HG02798 (cell line): Measurements from ENCODE around the gene LACTB.

ENCODE experiments used
- ATAC-seq: cut with Tn5 transposase; IDR thresholded peaks from one replicate; pipeline ENCODE4 v1.9.1; 2021; ENCODE audit warnings: mild to moderate bottlenecking; ENCODE audit not compliant: unreplicated experiment, poor library complexity

LACTB gene, protein sequence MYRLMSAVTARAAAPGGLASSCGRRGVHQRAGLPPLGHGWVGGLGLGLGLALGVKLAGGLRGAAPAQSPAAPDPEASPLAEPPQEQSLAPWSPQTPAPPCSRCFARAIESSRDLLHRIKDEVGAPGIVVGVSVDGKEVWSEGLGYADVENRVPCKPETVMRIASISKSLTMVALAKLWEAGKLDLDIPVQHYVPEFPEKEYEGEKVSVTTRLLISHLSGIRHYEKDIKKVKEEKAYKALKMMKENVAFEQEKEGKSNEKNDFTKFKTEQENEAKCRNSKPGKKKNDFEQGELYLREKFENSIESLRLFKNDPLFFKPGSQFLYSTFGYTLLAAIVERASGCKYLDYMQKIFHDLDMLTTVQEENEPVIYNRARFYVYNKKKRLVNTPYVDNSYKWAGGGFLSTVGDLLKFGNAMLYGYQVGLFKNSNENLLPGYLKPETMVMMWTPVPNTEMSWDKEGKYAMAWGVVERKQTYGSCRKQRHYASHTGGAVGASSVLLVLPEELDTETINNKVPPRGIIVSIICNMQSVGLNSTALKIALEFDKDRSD

GRCh38 chr15:63121382-63122001, at the start of gene LACTB:
LACTB (plus strand) TSS chr15:63121861; CDS start chr15:63121872, 11 bp downstream.
- peak; percentile 80 for ATAC-seq

DNA sequence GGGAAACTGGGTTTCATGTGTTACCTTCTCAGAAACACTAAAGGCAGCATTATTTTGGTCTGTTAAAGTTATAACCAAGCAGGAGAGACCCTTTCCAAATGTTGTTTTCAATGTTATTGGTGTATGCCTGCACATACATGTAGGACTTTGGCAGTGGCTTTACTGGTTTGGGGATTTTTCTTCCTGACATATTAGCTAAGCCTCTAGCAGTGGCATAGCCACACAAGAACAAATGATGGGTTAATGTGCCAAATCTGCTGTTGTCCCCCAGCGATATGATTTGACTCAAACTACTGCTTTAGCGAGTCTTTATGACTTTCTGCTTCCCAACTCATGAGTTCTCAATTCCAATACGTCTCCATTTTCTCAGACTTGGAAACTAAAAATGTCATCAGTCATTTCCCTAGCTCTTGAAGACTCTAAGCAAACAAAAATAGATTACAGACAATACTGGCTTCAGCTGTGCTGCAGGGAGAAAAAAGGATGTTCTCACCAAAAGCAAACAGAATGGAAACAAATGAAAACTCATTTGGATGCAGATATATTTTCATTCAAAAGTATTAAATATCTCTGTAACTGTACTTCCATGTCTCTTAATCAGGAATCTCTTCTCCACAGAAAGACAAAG, 49.5 kb upstream of the LACTB start:
- no peak for ATAC-seq

GRCh38 chr15:63072809-63073277, 48.8 kb upstream of the LACTB start:
- ATAC-seq = no peak

- ATAC-seq = no peak
Measured at GRCh38 chr15:63073497-63074172, 48.0 kb upstream of the LACTB start.

GRCh38 chr15:63075015-63075983, 46.4 kb upstream of the LACTB start:
- ATAC-seq = no peak

DNA sequence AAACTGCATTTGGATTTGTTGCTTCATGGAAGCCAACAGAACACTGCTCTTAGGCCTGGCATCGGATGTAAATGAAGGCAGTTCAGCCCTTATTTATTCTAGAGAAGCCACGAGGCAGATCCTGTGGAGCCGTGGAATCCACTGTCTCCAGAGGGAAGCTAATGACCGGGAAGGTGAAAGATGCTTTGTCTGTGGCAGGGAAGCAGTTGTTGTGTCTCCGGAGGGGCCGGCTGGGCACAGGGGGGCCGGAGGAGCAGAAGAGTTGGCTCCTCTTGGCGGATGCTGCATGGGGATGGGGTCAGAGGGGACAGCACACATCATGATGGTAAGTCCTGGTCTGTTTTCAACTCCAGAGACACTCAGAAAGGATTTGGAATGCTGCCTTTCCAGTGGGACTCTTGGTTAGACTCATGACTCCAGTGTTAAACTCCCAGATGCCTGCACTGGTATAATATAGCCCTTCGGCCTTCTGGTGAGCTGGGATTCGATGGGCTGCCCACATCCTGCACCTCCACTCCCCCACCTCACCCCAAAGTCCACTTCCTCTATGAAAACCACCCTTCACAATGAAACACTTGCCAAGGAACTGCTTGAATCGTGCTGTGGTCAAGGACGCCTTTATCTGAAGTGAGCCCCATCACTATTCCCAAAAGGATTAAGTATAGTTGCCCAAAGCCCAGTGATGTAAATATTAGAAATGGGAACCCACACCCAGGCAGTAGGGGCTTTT, 45.5 kb upstream of the LACTB start:
- no peak for ATAC-seq

DNA sequence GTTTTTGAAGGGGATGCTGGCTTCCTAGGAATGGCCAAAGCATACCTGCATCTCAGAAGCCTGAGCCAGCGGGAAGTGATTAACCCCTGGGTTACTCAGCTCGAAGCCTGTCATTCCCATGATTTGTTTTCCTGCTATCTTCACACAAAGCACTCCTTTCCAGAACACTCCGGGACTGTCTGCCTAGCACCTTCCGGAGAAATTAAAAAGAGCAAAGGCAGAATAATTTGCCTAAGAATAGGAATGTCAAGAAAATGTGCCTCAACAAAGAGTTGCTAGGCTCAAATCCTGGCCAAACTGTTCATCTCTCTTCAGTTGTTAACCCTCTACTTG, 45.0 kb upstream of the LACTB start:
- no peak for ATAC-seq

DNA sequence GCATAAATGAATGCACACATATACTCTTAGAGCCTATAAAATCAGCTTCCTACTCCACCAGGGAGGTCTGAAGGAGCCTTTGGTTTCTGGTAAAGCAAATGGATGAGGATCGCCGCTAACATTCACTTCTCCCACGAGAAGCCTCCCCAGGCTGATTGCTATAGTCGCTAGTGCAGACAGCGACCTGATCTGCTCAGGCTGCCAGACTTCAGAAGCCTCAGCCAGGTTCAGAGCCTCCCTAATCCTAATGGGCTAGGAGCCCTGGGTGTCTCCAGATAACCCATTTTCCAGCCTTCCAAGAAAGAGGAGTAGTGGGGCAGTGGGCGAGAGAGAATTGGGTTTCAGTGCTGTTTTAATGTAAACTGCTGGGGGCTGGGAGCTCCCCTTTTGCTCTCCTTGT, 43.7 kb upstream of the LACTB start:
- ATAC-seq = no peak

- no peak for ATAC-seq
Measured at GRCh38 chr15:63079947-63080626, 41.6 kb upstream of the LACTB start.

DNA sequence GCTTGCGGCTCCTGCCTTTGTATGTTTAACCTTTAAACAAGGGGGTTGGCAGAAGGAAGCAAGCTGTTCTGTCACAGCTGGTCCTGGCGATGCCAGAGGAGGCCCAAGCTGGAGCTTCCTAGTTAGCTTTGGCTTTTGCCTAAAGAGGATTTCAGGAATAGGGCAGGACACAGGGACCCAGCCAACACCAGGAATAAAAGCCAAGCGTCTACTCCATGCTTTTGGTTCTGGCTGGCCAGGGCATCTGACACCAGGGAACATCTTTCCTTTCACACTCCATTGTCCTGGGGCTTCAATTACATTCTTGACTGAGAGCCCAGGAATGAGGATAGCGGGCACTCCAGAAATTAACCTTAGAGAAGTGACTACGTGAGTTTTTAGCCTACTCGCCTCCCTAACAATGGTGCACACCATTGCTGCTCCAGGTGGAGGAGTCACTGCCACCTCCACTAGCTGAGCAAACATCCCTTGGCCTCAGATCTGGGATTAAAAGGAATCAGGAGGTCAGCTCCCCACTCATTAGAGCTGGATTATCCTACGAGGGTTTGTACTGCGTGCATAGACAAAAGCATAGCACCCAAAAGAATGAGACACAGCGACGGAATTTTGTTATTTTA, 40.9 kb upstream of the LACTB start:
- ATAC-seq = no peak

DNA sequence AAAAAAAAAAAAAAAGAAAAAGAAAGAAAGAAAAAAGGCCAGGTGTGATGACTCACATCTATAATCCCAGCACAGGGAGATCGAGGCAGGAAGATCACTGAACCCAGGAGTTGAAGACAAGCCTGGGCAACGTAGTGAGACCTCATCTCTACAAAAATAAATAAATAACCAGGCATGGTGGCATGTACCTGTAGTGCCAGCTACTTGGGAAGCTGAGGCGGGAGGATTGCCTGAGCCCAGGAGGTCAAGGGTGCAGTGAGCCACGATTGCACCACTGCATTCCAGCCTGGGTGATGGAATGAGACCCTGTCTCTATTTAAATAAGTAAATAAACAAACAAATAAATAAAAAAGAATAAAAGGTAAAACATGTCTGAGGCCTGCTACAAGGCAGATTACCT, 39.3 kb upstream of the LACTB start:
- ATAC-seq = no peak

- ATAC-seq = no peak
Measured at GRCh38 chr15:63083044-63083443, 38.6 kb upstream of the LACTB start.

- ATAC-seq = no peak
Measured at GRCh38 chr15:63083541-63083940, 38.1 kb upstream of the LACTB start.

DNA sequence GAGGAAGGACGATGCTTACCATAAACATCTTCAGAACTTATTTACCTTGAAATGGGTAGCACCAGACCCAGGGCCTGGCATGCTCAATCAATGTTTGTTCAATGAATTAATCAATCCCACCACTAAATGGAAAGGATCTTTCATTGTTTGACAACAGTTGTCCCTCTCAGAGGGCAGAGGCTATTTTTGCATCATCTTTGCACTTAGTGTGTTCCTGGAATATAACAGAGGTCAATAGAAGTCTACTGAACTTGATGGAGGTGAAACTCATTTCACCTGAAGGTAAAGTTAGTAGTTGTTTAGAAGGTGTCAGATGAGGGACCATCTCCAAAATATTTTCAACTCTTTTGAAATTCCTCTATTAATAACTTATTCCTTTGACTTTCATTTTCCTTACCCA, 36.9 kb upstream of the LACTB start:
- no peak for ATAC-seq

DNA sequence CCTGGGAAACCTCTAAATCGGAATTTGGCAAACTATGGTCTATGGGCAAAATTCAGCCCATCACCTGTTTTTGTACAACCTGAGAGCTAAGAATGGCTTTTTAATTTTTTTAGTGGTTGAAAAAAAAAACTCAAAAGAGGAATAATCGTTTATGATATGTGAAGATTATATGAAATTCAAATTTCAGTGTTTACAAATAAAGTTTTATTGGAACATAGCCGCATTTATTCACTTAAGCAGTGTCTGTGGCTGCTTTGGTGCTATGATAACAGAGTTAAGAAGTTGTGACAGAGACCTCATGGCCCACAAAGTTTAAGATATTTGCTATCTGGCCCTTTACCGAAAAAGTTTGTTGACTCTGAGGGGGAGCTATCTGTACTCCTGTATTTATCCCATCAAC, 36.4 kb upstream of the LACTB start:
- no peak for ATAC-seq

GRCh38 chr15:63086271-63086670, 35.4 kb upstream of the LACTB start:
- no peak for ATAC-seq

DNA sequence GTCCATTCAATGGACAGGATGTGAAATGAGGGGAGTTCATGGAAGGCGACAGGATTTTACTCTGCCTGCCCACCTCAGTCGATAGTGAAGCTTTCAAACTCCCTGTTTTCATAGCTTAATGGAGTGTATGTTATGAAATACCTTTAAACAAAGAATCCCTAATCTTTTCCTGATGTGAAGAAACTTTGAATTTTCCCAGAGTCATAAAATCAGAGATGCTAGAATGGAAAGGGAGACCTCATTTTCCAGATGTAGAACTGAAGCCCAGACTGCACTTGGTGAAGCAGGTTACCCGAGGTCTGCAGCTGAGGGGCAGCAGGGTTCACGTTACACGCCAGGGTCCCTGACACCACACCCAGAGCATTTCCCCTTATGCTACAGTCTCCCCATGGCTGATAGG, 34.7 kb upstream of the LACTB start:
- no peak for ATAC-seq
